Stomach (tissue), 9 donors: ENCODE results near the gene SMIM14. TPM values are rescaled to one million over a fixed set of nuclear protein-coding genes. Genes with fewer than 3 reads are reported as not detected.

Source experiments
- DNase-seq, 2 donors: peaks; one replicate each; pipeline versions ENCODE4 v3.0.0 to v3.0.0-alpha.2; 2013 to 2019
- H3K27ac ChIP-seq, 5 donors: fragments of 200-600 bp in 4 of 5; sonication (generic) in 4 of 5; one replicate each; pipeline ENCODE4 v1.5.1; 2013 to 2019; ENCODE audit warnings: mild to moderate bottlenecking in 1 of 5, moderate library complexity in 1 of 5
- H3K27me3 ChIP-seq, 3 donors: fragments of 200-600 bp; sonication (generic); one replicate each; pipeline ENCODE4 v1.5.1; 2017 to 2019; ENCODE audit warnings: mixed run types in 1 of 3
- H3K36me3 ChIP-seq, 4 donors: fragments of 200-600 bp; sonication (generic); 1 replicate in 3 of 4; 2 replicates in 1 of 4; pipeline ENCODE4 v1.5.1; 2016 to 2019
- H3K4me1 ChIP-seq, 4 donors: fragments of 200-600 bp; sonication (generic); one replicate each; pipeline ENCODE4 v1.5.1; 2016 to 2019
- H3K4me3 ChIP-seq, 4 donors: fragments of 200-600 bp; sonication (generic) in 3 of 4; one replicate each; pipeline ENCODE4 v1.5.1; 2016 to 2019; ENCODE audit warnings: mild to moderate bottlenecking in 1 of 4
- H3K9me3 ChIP-seq, 4 donors: fragments of 200-600 bp; sonication (generic); one replicate each; pipeline ENCODE4 v1.5.1; 2016 to 2019
- EP300 ChIP-seq: sonication (generic); formaldehyde crosslinking; IDR thresholded peaks from one replicate; pipeline ENCODE4 v1.6.1; 2017; ENCODE audit warnings: antibody characterized with exemption
- POLR2A ChIP-seq, 4 donors: fragments of 450-650 bp; IDR thresholded peaks; one replicate each; pipeline ENCODE4 v1.6.1; 2016; ENCODE audit warnings: antibody characterized with exemption in 4 of 4, control low read depth in 2 of 4, mild to moderate bottlenecking in 1 of 4, moderate library complexity in 1 of 4
- POLR2AphosphoS5 ChIP-seq, 3 donors: sonication (generic); formaldehyde crosslinking; IDR thresholded peaks; one replicate each; pipeline ENCODE4 v1.6.1; 2016; ENCODE audit warnings: antibody characterized with exemption in 3 of 3
- WGBS, 5 donors: extraction: QIAGEN DNeasy Blood & Tissue Kit in 3 of 5; methylation state at CpG; one replicate each; pipeline versions ENCODE4 v1.1.5 to v1.1.7; 2013 to 2018; 5-methylcytosine and 5-hydroxymethylcytosine counted together
- intact Hi-C: fragments of 100-400 bp; cut with DNase I; formaldehyde crosslinking; loops from one replicate; pipeline ENCODE4 v1.15.1; 2023; ENCODE audit warnings: low total_unique reads
- polyA plus RNA-seq, 3 donors: library from polyadenylated mRNA; stranded (reverse); fragments of 200-250 nt; gene quantifications; one replicate each; pipeline ENCODE4 v1.2.3, GENCODE V29; 2013
- total RNA-seq, 5 donors: library from RNA; depleted of rRNA; stranded (reverse); fragments of >200 nt; gene quantifications; one replicate each; pipeline versions ENCODE4 v1.1.0 to v1.2.3, GENCODE V29; 2014 to 2016
- TF ChIP-seq, protein P1 (sequence below), 7 experiments: fragments of 450-650 bp in 4 of 7; fragments of 200-600 bp in 3 of 7; sonication (generic) in 3 of 7; IDR thresholded peaks; one replicate each; pipeline ENCODE4 v1.5.1; 2016 to 2019; ENCODE audit warnings: antibody characterized with exemption in 7 of 7, control low read depth in 2 of 7, mild to moderate bottlenecking in 1 of 7
- donor health status: healthy with polysubstance abuse.
- donor health status: Bipolar disorder and iron deficiency.
- donor health status: healthy.

SMIM14 gene
- total and polyA plus RNA-seq, 8 donors, result 11.1 to 83.6 (median 32.7) TPM

DNA sequence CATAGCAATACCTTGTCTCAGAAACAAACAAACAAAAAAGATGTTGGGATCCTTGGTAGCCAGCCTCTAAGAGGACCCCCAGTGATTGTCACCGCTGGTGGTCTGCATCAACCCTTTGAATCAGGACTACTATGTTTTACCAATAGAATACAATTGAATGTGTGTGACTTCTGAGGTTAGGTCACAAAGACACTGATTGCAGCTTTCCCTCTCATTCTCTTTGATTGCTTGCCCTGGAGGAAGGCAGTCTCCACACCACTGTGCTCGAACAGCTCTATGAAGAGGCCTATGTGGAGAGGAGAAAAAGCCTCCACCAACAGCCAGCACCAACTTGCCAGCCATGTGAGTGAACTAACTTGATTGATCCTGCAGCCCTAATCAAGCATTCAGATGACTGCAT is 2.8 kb upstream of the SMIM14 start:
- H3K36me3 ChIP-seq, result no peaks in the 10 kb centered on the region
- no peaks in the 10 kb centered on the region for H3K27me3 ChIP-seq
- WGBS, 5 donors, result 91 to 96% (median 93%) methylated on average over 2 of the region's 2 CpGs
- DNase-seq, result no peak
- intact Hi-C loops, result no loop called here
- H3K4me1 ChIP-seq, result peaks cover 8 to 14% (median 10%) of the 10 kb centered on the region in 4 donors
- no peak overlapping the region for H3K4me3 ChIP-seq
- H3K9me3 ChIP-seq, result no peaks in the 10 kb centered on the region
- TF ChIP-seq, protein P1, sequence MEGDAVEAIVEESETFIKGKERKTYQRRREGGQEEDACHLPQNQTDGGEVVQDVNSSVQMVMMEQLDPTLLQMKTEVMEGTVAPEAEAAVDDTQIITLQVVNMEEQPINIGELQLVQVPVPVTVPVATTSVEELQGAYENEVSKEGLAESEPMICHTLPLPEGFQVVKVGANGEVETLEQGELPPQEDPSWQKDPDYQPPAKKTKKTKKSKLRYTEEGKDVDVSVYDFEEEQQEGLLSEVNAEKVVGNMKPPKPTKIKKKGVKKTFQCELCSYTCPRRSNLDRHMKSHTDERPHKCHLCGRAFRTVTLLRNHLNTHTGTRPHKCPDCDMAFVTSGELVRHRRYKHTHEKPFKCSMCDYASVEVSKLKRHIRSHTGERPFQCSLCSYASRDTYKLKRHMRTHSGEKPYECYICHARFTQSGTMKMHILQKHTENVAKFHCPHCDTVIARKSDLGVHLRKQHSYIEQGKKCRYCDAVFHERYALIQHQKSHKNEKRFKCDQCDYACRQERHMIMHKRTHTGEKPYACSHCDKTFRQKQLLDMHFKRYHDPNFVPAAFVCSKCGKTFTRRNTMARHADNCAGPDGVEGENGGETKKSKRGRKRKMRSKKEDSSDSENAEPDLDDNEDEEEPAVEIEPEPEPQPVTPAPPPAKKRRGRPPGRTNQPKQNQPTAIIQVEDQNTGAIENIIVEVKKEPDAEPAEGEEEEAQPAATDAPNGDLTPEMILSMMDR (IDR thresholded peaks at IDR 0.05), result no peak
- TF ChIP-seq EP300, result no peak
- no peak for TF ChIP-seq POLR2A (IDR thresholded peaks at IDR 0.05)
- no peak for TF ChIP-seq POLR2AphosphoS5 (IDR thresholded peaks at IDR 0.05)
- no peak overlapping the region for H3K27ac ChIP-seq

DNA sequence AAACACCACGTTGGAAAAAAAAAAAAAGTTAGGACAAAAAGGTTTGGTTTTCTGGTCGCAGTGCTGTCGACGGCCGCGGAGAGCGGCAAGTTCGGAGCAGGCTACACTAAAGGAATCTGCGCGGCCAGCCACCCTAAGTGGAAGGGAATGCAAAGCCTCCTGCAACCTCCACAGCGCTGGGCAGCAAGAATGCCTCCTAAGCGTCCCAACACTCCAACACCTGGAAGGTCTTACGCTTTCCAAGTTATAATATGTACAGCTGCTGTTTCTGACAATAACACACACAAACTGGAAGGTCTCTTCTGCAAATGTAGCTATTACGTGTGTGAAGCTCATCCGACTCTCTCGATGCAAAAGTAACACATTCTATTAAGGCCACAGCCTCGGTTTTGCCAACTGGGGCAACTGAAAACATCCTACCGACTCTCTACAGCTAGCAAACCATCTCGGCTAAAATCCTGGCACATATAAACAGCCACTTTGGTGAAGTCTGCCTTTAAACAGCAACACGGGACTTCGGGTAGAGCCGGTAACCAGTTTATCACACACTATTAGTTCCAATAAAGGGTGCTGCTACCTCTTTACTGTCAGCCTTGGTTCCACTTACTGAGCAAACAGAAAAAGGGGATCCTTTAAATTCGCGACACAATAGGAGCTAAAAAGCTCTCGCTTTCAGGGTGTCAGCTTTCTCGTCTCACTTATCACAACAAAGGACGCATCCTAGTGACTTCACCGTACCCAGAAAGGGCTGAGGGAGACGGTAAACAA is 895 bp downstream of the SMIM14 start:
- Histone ChIP-seq H3K36me3 (peaks cover 0 to 10% (median 4%) of the 10 kb centered on the region in 4 donors), H3K27me3 (no peaks in the 10 kb centered on the region), H3K9me3 (no peaks in the 10 kb centered on the region), H3K27ac (peak overlapping the region; percentile 96 to 99 (median 98)), H3K4me1 (peaks cover 25 to 50% (median 37%) of the 10 kb centered on the region in 4 donors), H3K4me3 (peak overlapping the region; percentile 74 to 92 (median 76))
- peak; percentile 66 to 82 for DNase-seq
- 0 to 2% (median 1%) methylated on average over 29 of the region's 29 CpGs for WGBS, 5 donors
- intact Hi-C loops, result no loop called here
- TF ChIP-seq EP300 (no peak), POLR2AphosphoS5 (IDR thresholded peaks at IDR 0.05) (peak in 2 of 3 donors; percentile 22 to 63)

DNA sequence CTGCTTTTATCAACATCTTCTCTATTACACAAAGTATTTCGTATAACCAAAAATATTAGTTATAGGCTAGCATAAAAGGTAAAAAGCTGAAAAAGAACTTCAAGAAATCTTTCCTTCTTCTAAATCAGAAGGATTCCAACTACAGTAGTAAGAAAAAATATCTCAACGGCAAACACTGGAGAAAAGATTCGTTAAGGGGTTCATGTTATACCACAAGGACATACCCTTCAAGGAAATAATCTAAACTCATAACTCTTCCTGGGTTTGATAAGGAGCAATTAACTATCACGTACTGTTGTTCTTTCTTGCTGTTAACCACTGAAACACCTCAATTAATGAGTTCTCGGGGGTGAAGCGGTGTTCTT is 1.5 kb downstream of the SMIM14 start:
- no peak for TF ChIP-seq POLR2AphosphoS5 (IDR thresholded peaks at IDR 0.05)
- no peak for TF ChIP-seq POLR2A (IDR thresholded peaks at IDR 0.05)
- TF ChIP-seq, protein P1 (IDR thresholded peaks at IDR 0.05), result no peak
- TF ChIP-seq EP300, result no peak
- no peak for DNase-seq
- Histone ChIP-seq H3K4me3 (peak overlapping the region; percentile 74 to 92 (median 76)), H3K4me1 (peaks cover 25 to 52% (median 39%) of the 10 kb centered on the region in 4 donors), H3K27ac (peak overlapping the region; percentile 96 to 99 (median 98)), H3K9me3 (no peaks in the 10 kb centered on the region), H3K27me3 (no peaks in the 10 kb centered on the region), H3K36me3 (peaks cover 0 to 10% (median 4%) of the 10 kb centered on the region in 4 donors)
- intact Hi-C loops, result no loop called here
- WGBS, 5 donors, result 1 to 2% (median 1%) methylated on average over 6 of the region's 6 CpGs

DNA sequence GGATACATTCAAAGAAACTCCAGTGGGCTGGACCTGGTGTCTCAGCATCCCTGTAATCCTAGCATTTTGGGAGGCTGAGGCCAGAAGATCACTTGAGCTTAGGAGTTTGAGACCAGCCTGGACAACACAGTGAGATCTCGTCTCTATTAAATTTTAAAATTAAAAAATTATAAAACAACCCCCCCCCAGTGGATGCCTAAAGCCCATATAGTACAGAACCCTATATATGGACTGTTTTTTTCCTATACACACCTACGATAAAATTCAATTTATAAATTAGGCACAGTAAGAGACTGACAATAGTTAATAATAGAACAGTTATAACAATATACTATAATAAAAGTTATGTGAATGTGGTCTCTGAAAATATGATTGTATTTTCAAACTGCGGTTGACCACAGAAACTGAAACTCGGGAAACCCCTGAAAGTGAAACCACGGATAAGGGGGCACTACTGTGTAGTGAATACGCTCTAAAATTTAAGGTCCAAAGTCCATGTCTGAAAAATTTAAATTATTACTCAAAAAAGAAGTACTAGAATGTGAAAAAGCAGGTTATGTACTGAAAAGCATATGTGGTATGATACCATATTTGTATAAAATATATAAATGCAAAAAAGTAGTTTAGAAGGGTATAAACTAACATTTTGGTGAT is 2.0 kb downstream of the SMIM14 start:
- intact Hi-C loops, result no loop called here
- peak overlapping the region; percentile 74 to 92 (median 76) for H3K4me3 ChIP-seq
- TF ChIP-seq EP300 (no peak), POLR2AphosphoS5 (IDR thresholded peaks at IDR 0.05) (peak in 1 of 3 donors; percentile 9)
- peaks cover 0 to 10% (median 4%) of the 10 kb centered on the region in 4 donors for H3K36me3 ChIP-seq
- H3K27ac ChIP-seq, result peak overlapping the region; percentile 55 to 99 (median 98)
- H3K9me3 ChIP-seq, result no peaks in the 10 kb centered on the region
- peaks cover 25 to 56% (median 39%) of the 10 kb centered on the region in 4 donors for H3K4me1 ChIP-seq
- H3K27me3 ChIP-seq, result no peaks in the 10 kb centered on the region
- DNase-seq, result peak in 1 of 2 donors; percentile 75
- 3 to 9% (median 4%) methylated on average over 6 of the region's 6 CpGs for WGBS, 5 donors

DNA sequence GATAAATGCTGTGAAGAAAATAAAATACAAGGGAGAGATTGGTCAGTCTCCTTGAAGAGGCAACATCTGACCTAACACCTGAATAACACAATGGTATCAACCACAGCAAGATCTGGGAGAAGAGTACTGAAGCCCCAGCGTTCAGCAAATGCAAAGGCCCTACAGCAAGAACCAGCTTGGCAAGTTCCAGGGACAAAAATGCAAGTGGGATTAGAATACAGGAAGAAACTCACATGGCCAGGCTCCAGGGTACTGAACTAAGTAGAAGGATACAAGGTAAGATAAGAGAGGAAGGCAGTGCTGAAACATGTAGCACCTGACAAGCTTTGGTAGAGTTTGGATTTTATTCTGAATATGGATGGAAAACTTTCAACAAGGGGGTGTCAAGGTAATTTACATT is 3.6 kb downstream of the SMIM14 start:
- peak; percentile 75 to 79 for DNase-seq
- peak overlapping the region in 4 of 5 donors; percentile 6 to 99 (median 98) for H3K27ac ChIP-seq
- intact Hi-C loops, result no loop called here

More for the DNA sequence above, 3.6 kb downstream of the SMIM14 start:
- Histone ChIP-seq H3K9me3 (no peaks in the 10 kb centered on the region), H3K36me3 (peaks cover 0 to 19% (median 11%) of the 10 kb centered on the region in 4 donors), H3K27me3 (no peaks in the 10 kb centered on the region), H3K4me3 (peak overlapping the region in 1 of 4 donors; percentile 6), H3K4me1 (peaks cover 22 to 68% (median 37%) of the 10 kb centered on the region in 4 donors)
- TF ChIP-seq, protein P1 (IDR thresholded peaks at IDR 0.05), result no peak
- peak in 1 of 3 donors; percentile 48 for TF ChIP-seq POLR2AphosphoS5 (IDR thresholded peaks at IDR 0.05)
- WGBS, 5 donors, result 20 to 48% (median 25%) methylated on average over 1 of the region's 1 CpG
